Measurements from ENCODE around the gene COL4A1. TPM values are rescaled to one million over a fixed set of nuclear protein-coding genes. Genes with fewer than 3 reads are reported as not detected.

The COL4A1 gene
- polyA plus RNA-seq, 1 of the 3 experiments (the other 2 are of a cell fraction): 30.3 TPM

DNA sequence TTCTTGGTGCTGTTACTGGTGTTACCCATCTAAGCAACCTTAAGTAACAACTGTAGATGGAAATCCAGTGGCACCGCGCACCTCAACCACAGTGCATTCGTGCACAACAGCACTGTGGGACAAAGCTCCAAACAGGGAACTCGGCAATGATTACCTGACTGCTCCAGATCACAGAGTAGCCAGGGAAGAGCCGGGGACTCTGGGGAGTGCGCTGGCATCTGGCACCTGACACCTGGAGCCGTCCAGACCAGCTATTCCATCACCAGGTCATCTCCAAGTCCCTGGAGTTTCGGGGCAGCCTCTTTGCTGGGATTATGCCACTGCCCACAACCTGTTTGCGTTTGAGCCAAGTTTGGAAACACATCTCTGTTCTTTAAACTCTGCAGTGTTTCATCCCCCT, 62.0 kb downstream of the COL4A1 start:
- no peak overlapping the region for H3K4me2 ChIP-seq
- 84% methylated on average over 7 of the region's 9 CpGs for WGBS (ENCODE audit: low lambda C conversion rate)
- peaks cover 20% of the 10 kb centered on the region for H3F3A ChIP-seq (replicated peaks; ENCODE audit: insufficient read depth)
- no peak overlapping the region for H3K9ac ChIP-seq
- TF ChIP-seq, protein P1, sequence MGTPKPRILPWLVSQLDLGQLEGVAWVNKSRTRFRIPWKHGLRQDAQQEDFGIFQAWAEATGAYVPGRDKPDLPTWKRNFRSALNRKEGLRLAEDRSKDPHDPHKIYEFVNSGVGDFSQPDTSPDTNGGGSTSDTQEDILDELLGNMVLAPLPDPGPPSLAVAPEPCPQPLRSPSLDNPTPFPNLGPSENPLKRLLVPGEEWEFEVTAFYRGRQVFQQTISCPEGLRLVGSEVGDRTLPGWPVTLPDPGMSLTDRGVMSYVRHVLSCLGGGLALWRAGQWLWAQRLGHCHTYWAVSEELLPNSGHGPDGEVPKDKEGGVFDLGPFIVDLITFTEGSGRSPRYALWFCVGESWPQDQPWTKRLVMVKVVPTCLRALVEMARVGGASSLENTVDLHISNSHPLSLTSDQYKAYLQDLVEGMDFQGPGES (IDR thresholded peaks at IDR 0.05; ENCODE audit: low read depth, low read length): no peak
- TF ChIP-seq, protein P2, sequence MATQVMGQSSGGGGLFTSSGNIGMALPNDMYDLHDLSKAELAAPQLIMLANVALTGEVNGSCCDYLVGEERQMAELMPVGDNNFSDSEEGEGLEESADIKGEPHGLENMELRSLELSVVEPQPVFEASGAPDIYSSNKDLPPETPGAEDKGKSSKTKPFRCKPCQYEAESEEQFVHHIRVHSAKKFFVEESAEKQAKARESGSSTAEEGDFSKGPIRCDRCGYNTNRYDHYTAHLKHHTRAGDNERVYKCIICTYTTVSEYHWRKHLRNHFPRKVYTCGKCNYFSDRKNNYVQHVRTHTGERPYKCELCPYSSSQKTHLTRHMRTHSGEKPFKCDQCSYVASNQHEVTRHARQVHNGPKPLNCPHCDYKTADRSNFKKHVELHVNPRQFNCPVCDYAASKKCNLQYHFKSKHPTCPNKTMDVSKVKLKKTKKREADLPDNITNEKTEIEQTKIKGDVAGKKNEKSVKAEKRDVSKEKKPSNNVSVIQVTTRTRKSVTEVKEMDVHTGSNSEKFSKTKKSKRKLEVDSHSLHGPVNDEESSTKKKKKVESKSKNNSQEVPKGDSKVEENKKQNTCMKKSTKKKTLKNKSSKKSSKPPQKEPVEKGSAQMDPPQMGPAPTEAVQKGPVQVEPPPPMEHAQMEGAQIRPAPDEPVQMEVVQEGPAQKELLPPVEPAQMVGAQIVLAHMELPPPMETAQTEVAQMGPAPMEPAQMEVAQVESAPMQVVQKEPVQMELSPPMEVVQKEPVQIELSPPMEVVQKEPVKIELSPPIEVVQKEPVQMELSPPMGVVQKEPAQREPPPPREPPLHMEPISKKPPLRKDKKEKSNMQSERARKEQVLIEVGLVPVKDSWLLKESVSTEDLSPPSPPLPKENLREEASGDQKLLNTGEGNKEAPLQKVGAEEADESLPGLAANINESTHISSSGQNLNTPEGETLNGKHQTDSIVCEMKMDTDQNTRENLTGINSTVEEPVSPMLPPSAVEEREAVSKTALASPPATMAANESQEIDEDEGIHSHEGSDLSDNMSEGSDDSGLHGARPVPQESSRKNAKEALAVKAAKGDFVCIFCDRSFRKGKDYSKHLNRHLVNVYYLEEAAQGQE (IDR thresholded peaks at IDR 0.05; ENCODE audit: low read depth, low read length): no peak
- TF ChIP-seq, protein P3, sequence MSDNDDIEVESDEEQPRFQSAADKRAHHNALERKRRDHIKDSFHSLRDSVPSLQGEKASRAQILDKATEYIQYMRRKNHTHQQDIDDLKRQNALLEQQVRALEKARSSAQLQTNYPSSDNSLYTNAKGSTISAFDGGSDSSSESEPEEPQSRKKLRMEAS (IDR thresholded peaks at IDR 0.05; ENCODE audit: low read depth): no peak
- TF ChIP-seq RCOR1 (IDR thresholded peaks at IDR 0.05; ENCODE audit: low read length): no peak
- TF ChIP-seq SIN3A (IDR thresholded peaks at IDR 0.05; ENCODE audit: borderline replicate concordance, low read depth, low read length): no peak
- no peak for TF ChIP-seq TEAD4 (IDR thresholded peaks at IDR 0.05; ENCODE audit: borderline replicate concordance, insufficient read depth)
- no peak for TF ChIP-seq NFIC (IDR thresholded peaks at IDR 0.05; ENCODE audit: borderline replicate concordance)
- no peak for TF ChIP-seq EP300 (IDR thresholded peaks at IDR 0.05; ENCODE audit: borderline replicate concordance in 1 of 2, low read depth in 1 of 2, low read length in 1 of 2)
- TF ChIP-seq YY1 (IDR thresholded peaks at IDR 0.05; ENCODE audit: low read depth): no peak
- TF ChIP-seq POLR2AphosphoS5 (IDR thresholded peaks at IDR 0.05; ENCODE audit: low read depth, low read length): no peak
- TF ChIP-seq ZBTB33 (IDR thresholded peaks at IDR 0.05; ENCODE audit: borderline replicate concordance, low read depth): no peak
- TF ChIP-seq EZH2phosphoT487 (IDR thresholded peaks at IDR 0.05; ENCODE audit: borderline replicate concordance, low read depth): no peak
- no peak for TF ChIP-seq TCF12 (IDR thresholded peaks at IDR 0.05)
- no peak for TF ChIP-seq CTCF (IDR thresholded peaks at IDR 0.05)
- TF ChIP-seq FOXM1 (IDR thresholded peaks at IDR 0.05; ENCODE audit: low read depth): no peak
- TF ChIP-seq NRF1 (IDR thresholded peaks at IDR 0.05; ENCODE audit: low read depth, low read length): no peak
- TF ChIP-seq MXI1 (IDR thresholded peaks at IDR 0.05; ENCODE audit: low read depth, low read length): no peak
- TF ChIP-seq RFX5 (IDR thresholded peaks at IDR 0.05; ENCODE audit: low read length): no peak
- TF ChIP-seq FOSL2 (IDR thresholded peaks at IDR 0.05; ENCODE audit: borderline replicate concordance, low read depth): no peak
- TF ChIP-seq USF2 (IDR thresholded peaks at IDR 0.05; ENCODE audit: borderline replicate concordance, low read depth, low read length): no peak
- no peak for DNase-seq
- no peaks in the 10 kb centered on the region for H3K9me2 ChIP-seq
- ChIA-PET CTCF (interaction anchor here (0.9 to 3.1 kb wide), 6 partner anchors 8 to 166 kb away, joined by 3 to 24 read pairs (median 4); no protein-coding TSS in a partner anchor), POLR2A (no interaction called here)
- no peaks in the 10 kb centered on the region for H3K36me3 ChIP-seq (replicated peaks in 1 of 2; ENCODE audit: control insufficient read depth in 1 of 2, insufficient read depth in 2 of 2, low read length in 1 of 2)
- peaks cover 20 to 33% of the 10 kb centered on the region in 2 experiments for H3K4me1 ChIP-seq (ENCODE audit: control insufficient read depth in 1 of 2, insufficient read depth in 2 of 2, low read depth in 1 of 2, low read length in 1 of 2)
- no peaks in the 10 kb centered on the region for H3K9me3 ChIP-seq
- peak overlapping the region; percentile 14 to 69; a peak in 3 of 4 replicates for H3K27ac ChIP-seq (ENCODE audit: low read depth in 2 of 2, low read length in 1 of 2)
- peaks cover 61% of the 10 kb centered on the region for H3K79me2 ChIP-seq (ENCODE audit: insufficient read depth)
- no peaks in the 10 kb centered on the region for H3K27me3 ChIP-seq (ENCODE audit: insufficient read depth)
- no peaks in the 10 kb centered on the region for H4K20me1 ChIP-seq (ENCODE audit: insufficient read depth)
- H2AFZ ChIP-seq (ENCODE audit: low read depth): no peak overlapping the region
- no peak overlapping the region for H3K4me3 ChIP-seq (ENCODE audit: low read depth in 2 of 2, low read length in 1 of 2)
